Stimulated activated naive CD8-positive, alpha-beta T cell treated with anti-CD3 and anti-CD28 coated beads, Interleukin-15, Interleukin-2, amounts not matched to agents 100 U/mL and 50 U/mL, for 24 hours (primary cell): Measurements from ENCODE around the gene ADAMTS5.

Experiments used
- ATAC-seq: fragments of 150-1000 bp; cut with Tn5 transposase; one replicate; pipeline ENCODE4 v1.10.0; 2021
- DNase-seq: peaks from one replicate; pipeline ENCODE4 v3.0.0; 2021

Gene ADAMTS5

GRCh38 chr21:26967062-26967913 is at the start of gene ADAMTS5:
Gene ADAMTS5 (minus strand): TSS chr21:26967088. CDS start chr21:26966391, 697 bp downstream.
- ATAC-seq = no peak

GRCh38 chr21:27001526-27001925 is 34.6 kb upstream of the ADAMTS5 start:
- no peak for DNase-seq

More at GRCh38 chr21:26967062-26967913, at the start of gene ADAMTS5:
- DNase-seq = no peak

GRCh38 chr21:26983576-26983975 is 16.7 kb upstream of the ADAMTS5 start:
- DNase-seq = no peak
- no peak for ATAC-seq

More at GRCh38 chr21:27001526-27001925, 34.6 kb upstream of the ADAMTS5 start:
- no peak for ATAC-seq

GRCh38 chr21:26982767-26983166 is 15.9 kb upstream of the ADAMTS5 start:
- DNase-seq = no peak
- ATAC-seq = no peak

GRCh38 chr21:26977746-26978145 is 10.9 kb upstream of the ADAMTS5 start:
- no peak for ATAC-seq

GRCh38 chr21:26973226-26973625 is 6.3 kb upstream of the ADAMTS5 start:
- no peak for DNase-seq
- no peak for ATAC-seq

More at GRCh38 chr21:26977746-26978145, 10.9 kb upstream of the ADAMTS5 start:
- no peak for DNase-seq

- ATAC-seq = no peak
- DNase-seq = no peak
Measured at GRCh38 chr21:26972192-26972591, 5.3 kb upstream of the ADAMTS5 start.

GRCh38 chr21:26969971-26970725 is 3.3 kb upstream of the ADAMTS5 start:
- no peak for ATAC-seq
- no peak for DNase-seq

GRCh38 chr21:26966649-26967061 is 233 bp downstream of the ADAMTS5 start:
- ATAC-seq = no peak

GRCh38 chr21:26965907-26966581 is 844 bp downstream of the ADAMTS5 start:
- ATAC-seq (no peak), DNase-seq (no peak)

More at GRCh38 chr21:26966649-26967061, 233 bp downstream of the ADAMTS5 start:
- DNase-seq = no peak

GRCh38 chr21:26965040-26965906 is 1.6 kb downstream of the ADAMTS5 start:
- DNase-seq (no peak), ATAC-seq (no peak)

- DNase-seq (no peak), ATAC-seq (no peak)
Measured at GRCh38 chr21:26964170-26964778, 2.6 kb downstream of the ADAMTS5 start.

- ATAC-seq (no peak), DNase-seq (no peak)
Measured at GRCh38 chr21:26962621-26963181, 4.2 kb downstream of the ADAMTS5 start.

- DNase-seq (no peak), ATAC-seq (no peak)
Measured at GRCh38 chr21:26961698-26962097, 5.2 kb downstream of the ADAMTS5 start.

- DNase-seq (no peak), ATAC-seq (no peak)
Measured at GRCh38 chr21:26958788-26959187, 8.1 kb downstream of the ADAMTS5 start.

- DNase-seq (no peak), ATAC-seq (no peak)
Measured at GRCh38 chr21:26956813-26957212, 10.1 kb downstream of the ADAMTS5 start.

GRCh38 chr21:26956216-26956615 is 10.7 kb downstream of the ADAMTS5 start:
- no peak for ATAC-seq

GRCh38 chr21:26954662-26955121 is 12.2 kb downstream of the ADAMTS5 start:
- no peak for ATAC-seq
- DNase-seq = no peak

More at GRCh38 chr21:26956216-26956615, 10.7 kb downstream of the ADAMTS5 start:
- no peak for DNase-seq

GRCh38 chr21:26952374-26953066 is 14.4 kb downstream of the ADAMTS5 start:
- no peak for ATAC-seq
- DNase-seq = no peak

GRCh38 chr21:26949830-26950229 is 17.1 kb downstream of the ADAMTS5 start:
- no peak for ATAC-seq

More at GRCh38 chr21:26949830-26950229, 17.1 kb downstream of the ADAMTS5 start:
- no peak for DNase-seq
